Duodenal mucosa (tissue), 2 donors: ENCODE data around the gene ELN.
"Not testable (repeated sequence)": the region's sequence is repeated elsewhere in the genome, so short reads cannot be mapped to it uniquely, and the experiment has no call there.

ENCODE experiments used
- H3K27ac ChIP-seq: one replicate; pipeline ENCODE4 v1.7.0; 2013; ENCODE audit warnings: low read depth, low read length
- H3K27me3 ChIP-seq, 2 donors: one replicate each; pipeline ENCODE4 v1.7.0; 2013; ENCODE audit warnings: low read length in 2 of 2, control low read depth in 1 of 2; ENCODE audit not compliant: insufficient read depth in 2 of 2, control insufficient read depth in 1 of 2
- H3K36me3 ChIP-seq, 2 donors: one replicate each; pipeline ENCODE4 v1.7.0; 2013; ENCODE audit warnings: low read length in 2 of 2, control low read depth in 1 of 2; ENCODE audit not compliant: insufficient read depth in 2 of 2, control insufficient read depth in 1 of 2
- H3K4me1 ChIP-seq, 2 donors: one replicate each; pipeline ENCODE4 v1.7.0; 2013; ENCODE audit warnings: low read length in 2 of 2, control low read depth in 1 of 2; ENCODE audit not compliant: insufficient read depth in 2 of 2, control insufficient read depth in 1 of 2
- H3K4me3 ChIP-seq, 2 donors: one replicate each; pipeline ENCODE4 v1.7.0; 2013; ENCODE audit warnings: low read length in 2 of 2, low read depth in 1 of 2
- H3K9ac ChIP-seq, 2 donors: one replicate each; pipeline ENCODE4 v1.7.0; 2013; ENCODE audit warnings: low read length in 2 of 2, low read depth in 1 of 2
- H3K9me3 ChIP-seq, 2 donors: one replicate each; pipeline ENCODE4 v1.7.0; 2013; ENCODE audit warnings: low read length in 2 of 2, control low read depth in 1 of 2; ENCODE audit not compliant: control insufficient read depth in 1 of 2

The ELN gene

GRCh38 chr7:74027683-74028320 lies at the start of gene ELN:
TSS of gene ELN (plus strand) at chr7:74028173. CDS start at chr7:74028188, 15 bp downstream.
- Histone ChIP-seq H3K9me3 (no peaks in the 10 kb centered on the region), H3K4me3 (peak within 1 kb of the TSS; percentile 60 to 65), H3K27ac (peak within 1 kb of the TSS; percentile 7), H3K36me3 (no peaks in the 10 kb centered on the region), H3K27me3 (peaks cover 9 to 16% of the 10 kb centered on the region in 2 donors), H3K4me1 (peaks cover 15 to 29% of the 10 kb centered on the region in 2 donors), H3K9ac (peak within 1 kb of the TSS; percentile 24 to 25)

GRCh38 chr7:73978661-73979563 lies 49.1 kb upstream of the ELN start:
- peak overlapping the region in 1 of 2 donors; percentile 44 for H3K4me3 ChIP-seq
- peak overlapping the region; percentile 70 for H3K27ac ChIP-seq
- H3K27me3 ChIP-seq: no peaks in the 10 kb centered on the region
- H3K4me1 ChIP-seq: peaks cover 16 to 21% of the 10 kb centered on the region in 2 donors
- H3K9me3 ChIP-seq: no peaks in the 10 kb centered on the region
- H3K36me3 ChIP-seq: no peaks in the 10 kb centered on the region
- H3K9ac ChIP-seq: peak overlapping the region in 1 of 2 donors; percentile 49

- not testable (repeated sequence) for H3K4me3 ChIP-seq, H3K27ac ChIP-seq, H3K9ac ChIP-seq, H3K9me3 ChIP-seq, H3K36me3 ChIP-seq, H3K27me3 ChIP-seq
- H3K4me1 ChIP-seq: peaks cover 16 to 21% of the 10 kb centered on the region in 2 donors
These were observed 48.3 kb upstream of the ELN start for GRCh38 chr7:73979656-73980055.

GRCh38 chr7:73980206-73980605 lies 47.8 kb upstream of the ELN start:
- Histone ChIP-seq H3K9ac (no peak overlapping the region), H3K4me1 (peaks cover 16 to 21% of the 10 kb centered on the region in 2 donors), H3K27me3 (no peaks in the 10 kb centered on the region), H3K27ac (no peak overlapping the region), H3K9me3 (no peaks in the 10 kb centered on the region), H3K4me3 (no peak overlapping the region), H3K36me3 (no peaks in the 10 kb centered on the region)

- no peak overlapping the region for H3K4me3 ChIP-seq
- no peak overlapping the region for H3K27ac ChIP-seq
- no peak overlapping the region for H3K9ac ChIP-seq
- no peaks in the 10 kb centered on the region for H3K36me3 ChIP-seq
- H3K27me3 ChIP-seq: no peaks in the 10 kb centered on the region
- no peaks in the 10 kb centered on the region for H3K9me3 ChIP-seq
- H3K4me1 ChIP-seq: peaks cover 27 to 29% of the 10 kb centered on the region in 2 donors
These were observed 46.0 kb upstream of the ELN start for GRCh38 chr7:73981933-73982332.

- peaks cover 15 to 17% of the 10 kb centered on the region in 2 donors for H3K4me1 ChIP-seq
- H3K27ac ChIP-seq: no peak overlapping the region
- no peak overlapping the region for H3K9ac ChIP-seq
- no peaks in the 10 kb centered on the region for H3K9me3 ChIP-seq
- H3K27me3 ChIP-seq: no peaks in the 10 kb centered on the region
- H3K36me3 ChIP-seq: no peaks in the 10 kb centered on the region
- no peak overlapping the region for H3K4me3 ChIP-seq
These were observed 44.4 kb upstream of the ELN start for GRCh38 chr7:73983437-73984164.

- H3K27me3 ChIP-seq: no peaks in the 10 kb centered on the region
- no peak overlapping the region for H3K27ac ChIP-seq
- no peak overlapping the region for H3K4me3 ChIP-seq
- no peak overlapping the region for H3K9ac ChIP-seq
- H3K9me3 ChIP-seq: no peaks in the 10 kb centered on the region
- H3K36me3 ChIP-seq: no peaks in the 10 kb centered on the region
- peaks cover 8 to 11% of the 10 kb centered on the region in 2 donors for H3K4me1 ChIP-seq
These were observed 43.3 kb upstream of the ELN start for GRCh38 chr7:73984481-73985205.

- Histone ChIP-seq H3K4me3 (no peak overlapping the region), H3K9me3 (no peaks in the 10 kb centered on the region), H3K36me3 (no peaks in the 10 kb centered on the region), H3K27ac (no peak overlapping the region), H3K4me1 (peaks cover 8 to 11% of the 10 kb centered on the region in 2 donors), H3K9ac (no peak overlapping the region), H3K27me3 (no peaks in the 10 kb centered on the region)
These were observed 42.2 kb upstream of the ELN start for GRCh38 chr7:73985737-73986141.

- Histone ChIP-seq H3K36me3 (no peaks in the 10 kb centered on the region), H3K9ac (no peak overlapping the region), H3K4me3 (no peak overlapping the region), H3K9me3 (no peaks in the 10 kb centered on the region), H3K27ac (no peak overlapping the region), H3K27me3 (no peaks in the 10 kb centered on the region), H3K4me1 (peaks cover 8 to 11% of the 10 kb centered on the region in 2 donors)
These were observed 41.8 kb upstream of the ELN start for GRCh38 chr7:73986158-73986631.
